GM12865 (cell line): ENCODE results near the gene KLF13.

ENCODE experiments used
- DNase-seq: peaks from one replicate; pipeline ENCODE4 v3.0.0; 2010; ENCODE audit warnings: low read depth
- H3K4me3 ChIP-seq: 2 replicates; pipeline ENCODE4 v1.5.1; 2011; ENCODE audit warnings: mild to moderate bottlenecking, low read depth, low read length, control low read depth
- TF ChIP-seq, protein P1 (sequence below): IDR thresholded peaks from 2 replicates; pipeline ENCODE4 v1.5.1; 2011; ENCODE audit warnings: low read length, control low read depth, low read depth, inconsistent platforms; ENCODE audit not compliant: insufficient read depth; ENCODE audit errors: missing control alignments

Gene KLF13

DNA sequence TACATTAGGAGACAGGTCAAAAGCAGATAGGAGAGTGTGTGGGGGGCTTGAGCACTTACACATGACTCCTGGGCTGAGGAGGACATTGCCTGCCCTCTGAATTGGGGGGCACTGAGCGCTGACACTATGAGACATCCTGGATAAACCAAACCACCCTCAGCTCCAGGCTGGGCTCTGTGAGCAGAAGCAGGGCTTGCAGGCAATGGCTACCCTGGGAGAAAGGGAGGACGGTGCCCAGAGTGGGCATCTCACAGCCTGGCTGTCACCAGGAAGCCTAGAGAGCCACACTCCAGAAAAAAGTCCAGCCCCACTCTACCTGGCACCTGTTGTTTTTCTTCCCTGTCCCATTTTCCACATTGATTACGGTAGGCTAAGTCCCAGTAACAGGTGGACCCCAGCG is 8.2 kb upstream of the KLF13 start:
- H3K4me3 ChIP-seq = no peak overlapping the region
- DNase-seq = no peak
- TF ChIP-seq, protein P1, sequence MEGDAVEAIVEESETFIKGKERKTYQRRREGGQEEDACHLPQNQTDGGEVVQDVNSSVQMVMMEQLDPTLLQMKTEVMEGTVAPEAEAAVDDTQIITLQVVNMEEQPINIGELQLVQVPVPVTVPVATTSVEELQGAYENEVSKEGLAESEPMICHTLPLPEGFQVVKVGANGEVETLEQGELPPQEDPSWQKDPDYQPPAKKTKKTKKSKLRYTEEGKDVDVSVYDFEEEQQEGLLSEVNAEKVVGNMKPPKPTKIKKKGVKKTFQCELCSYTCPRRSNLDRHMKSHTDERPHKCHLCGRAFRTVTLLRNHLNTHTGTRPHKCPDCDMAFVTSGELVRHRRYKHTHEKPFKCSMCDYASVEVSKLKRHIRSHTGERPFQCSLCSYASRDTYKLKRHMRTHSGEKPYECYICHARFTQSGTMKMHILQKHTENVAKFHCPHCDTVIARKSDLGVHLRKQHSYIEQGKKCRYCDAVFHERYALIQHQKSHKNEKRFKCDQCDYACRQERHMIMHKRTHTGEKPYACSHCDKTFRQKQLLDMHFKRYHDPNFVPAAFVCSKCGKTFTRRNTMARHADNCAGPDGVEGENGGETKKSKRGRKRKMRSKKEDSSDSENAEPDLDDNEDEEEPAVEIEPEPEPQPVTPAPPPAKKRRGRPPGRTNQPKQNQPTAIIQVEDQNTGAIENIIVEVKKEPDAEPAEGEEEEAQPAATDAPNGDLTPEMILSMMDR = no peak

DNA sequence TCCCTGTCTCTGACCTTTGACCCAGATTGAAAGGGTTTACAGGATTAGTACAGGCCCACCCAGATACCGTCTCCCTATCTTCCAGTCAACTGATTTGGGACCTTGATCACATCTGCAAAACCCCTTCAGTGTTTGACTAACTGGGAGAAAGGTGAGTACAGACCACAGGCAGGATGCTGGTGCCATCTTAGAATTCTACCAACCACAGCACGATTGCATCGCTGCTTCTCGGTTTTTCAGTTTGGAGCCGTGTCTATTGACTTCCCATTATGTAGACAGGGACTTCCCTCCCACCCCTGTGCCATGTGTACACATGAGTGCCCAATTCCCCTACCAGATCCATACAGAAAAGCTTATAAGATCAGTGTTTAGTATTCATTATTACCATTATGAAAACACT is 6.6 kb upstream of the KLF13 start:
- TF ChIP-seq, protein P1 = no peak
- H3K4me3 ChIP-seq = no peak overlapping the region
- DNase-seq = no peak

DNA sequence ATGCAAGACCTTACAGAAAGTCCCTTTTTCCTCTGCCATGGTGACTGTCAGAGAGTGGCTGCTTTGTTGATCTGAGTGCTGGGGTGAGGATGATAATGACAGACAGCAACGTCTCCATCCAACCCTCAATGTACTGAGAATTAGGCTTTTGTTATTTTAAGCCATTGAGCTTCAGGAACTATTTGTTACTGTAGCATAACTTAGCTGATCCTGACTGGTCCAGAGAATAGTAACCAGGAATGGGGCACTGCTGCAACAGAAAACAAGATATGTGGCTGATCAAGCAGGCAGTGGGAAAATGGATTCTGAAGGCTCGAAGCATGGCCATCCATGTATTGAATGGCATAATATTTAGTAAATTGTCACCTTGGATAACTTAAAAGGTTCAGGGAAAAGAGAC is 5.2 kb upstream of the KLF13 start:
- H3K4me3 ChIP-seq = no peak overlapping the region
- no peak for DNase-seq
- TF ChIP-seq, protein P1 = no peak

DNA sequence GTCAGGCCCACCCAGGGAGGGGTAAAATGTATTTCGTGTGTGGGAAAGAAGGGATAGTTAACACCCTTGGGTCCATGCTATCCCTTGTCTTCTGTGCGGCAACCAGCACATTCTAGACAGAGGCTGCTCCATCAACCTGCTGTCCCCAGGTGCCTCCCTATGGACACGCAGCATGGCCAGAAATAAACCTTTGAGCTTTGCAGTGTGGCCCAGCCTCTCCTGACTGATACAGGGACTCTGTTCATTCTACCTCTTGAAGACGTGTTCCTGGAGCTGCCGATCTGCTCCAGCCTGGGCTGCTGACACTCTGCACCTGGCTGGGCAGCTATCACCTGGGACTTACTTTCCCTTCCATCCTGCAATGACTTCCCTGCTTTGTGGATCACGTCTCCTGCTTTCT is 4.1 kb upstream of the KLF13 start:
- TF ChIP-seq, protein P1 = no peak
- no peak for DNase-seq
- no peak overlapping the region for H3K4me3 ChIP-seq

DNA sequence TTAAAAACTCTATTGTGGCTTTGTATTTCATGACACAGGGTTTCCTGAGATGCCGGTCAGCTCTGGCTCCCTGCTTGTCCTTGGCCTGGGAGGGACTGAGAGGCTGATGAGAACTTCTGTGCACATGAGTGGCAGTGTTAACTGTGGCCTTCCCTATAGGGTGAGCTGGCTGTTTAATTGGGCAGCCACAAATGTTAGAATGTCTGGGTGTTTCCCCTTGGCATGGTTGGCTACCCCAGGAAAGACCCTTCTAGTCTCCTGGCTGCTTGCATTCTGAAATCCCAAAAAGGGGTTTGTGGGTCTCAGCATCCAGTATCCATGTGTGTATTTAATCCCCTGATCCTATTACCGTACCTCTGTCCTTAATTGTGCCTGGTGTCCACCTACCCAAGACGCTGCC is 3.0 kb upstream of the KLF13 start:
- 0 out of 2 replicates have a peak overlapping the region, but pooled peaks have one; percentile 66 for H3K4me3 ChIP-seq
- TF ChIP-seq, protein P1 = no peak
- peak; percentile 51 for DNase-seq

DNA sequence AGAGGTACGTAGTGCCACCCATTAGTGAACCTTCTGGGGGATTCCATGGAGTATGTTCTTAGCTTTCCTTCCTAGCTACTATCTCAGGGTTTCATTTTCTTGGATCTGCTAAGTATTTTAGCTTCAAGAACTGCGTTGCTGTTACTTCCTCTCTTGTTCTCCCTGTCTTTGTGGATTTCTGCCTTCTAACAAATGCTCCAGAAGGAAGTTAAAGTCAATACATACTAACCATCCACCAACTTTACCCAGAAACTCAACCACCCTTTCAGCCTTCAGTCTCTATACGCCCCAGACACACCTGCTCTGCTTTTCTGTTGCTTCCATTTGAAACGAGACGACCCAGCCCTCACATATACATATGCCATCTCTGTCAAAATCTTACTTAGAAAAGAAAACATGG is 2.4 kb upstream of the KLF13 start:
- TF ChIP-seq, protein P1 = no peak
- H3K4me3 ChIP-seq = peak overlapping the region; percentile 66
- DNase-seq = no peak

DNA sequence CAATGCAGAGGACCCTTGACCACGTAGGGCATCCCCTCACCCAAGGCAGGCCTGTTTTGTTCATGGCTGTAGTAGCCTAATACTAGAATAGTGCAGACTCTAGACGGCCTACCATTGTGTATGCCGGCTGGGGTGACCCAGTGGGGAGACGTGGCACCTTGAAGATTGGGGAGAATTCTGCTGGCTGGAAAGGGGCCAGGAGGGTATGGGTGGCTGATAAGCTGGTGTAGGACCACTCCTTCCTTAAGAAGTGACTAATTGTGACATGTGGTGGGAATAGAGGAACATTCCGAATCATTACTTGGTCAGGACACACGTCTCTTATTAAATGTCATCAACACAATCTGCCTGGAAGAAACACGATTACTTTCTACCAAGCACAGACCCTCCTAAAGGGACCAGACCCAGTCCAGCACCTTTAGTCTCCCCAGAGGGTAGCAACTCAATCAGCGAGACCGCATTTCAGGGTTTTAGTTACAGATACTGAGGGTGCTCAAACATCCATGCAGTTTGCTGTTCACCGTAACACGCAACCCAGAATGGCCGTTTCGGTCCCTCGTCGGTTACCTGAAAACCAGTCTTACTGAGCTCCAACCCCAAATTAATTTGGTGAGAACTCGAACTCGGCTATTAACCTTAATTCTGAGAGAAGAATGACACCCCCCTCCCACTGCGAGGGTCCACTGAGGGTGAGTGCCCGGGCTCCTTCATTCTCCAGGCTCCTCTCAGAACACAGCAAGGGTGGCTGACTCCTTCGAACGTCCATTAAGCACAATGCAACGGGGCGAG is 1.6 kb upstream of the KLF13 start:
- TF ChIP-seq, protein P1 = no peak
- peak overlapping the region; percentile 66 for H3K4me3 ChIP-seq
- peak; percentile 70 for DNase-seq
